ENCODE results near the gene EVPL.

GRCh38 chr17:75976175-75976848, 50.8 kb downstream of the EVPL start:
- TF ChIP-seq CTCF (conservative IDR thresholded peaks at IDR 0.05; ENCODE audit: low read length) (no peak), EZH2phosphoT487 (IDR thresholded peaks at IDR 0.05; ENCODE audit: borderline replicate concordance, low read depth, low read length) (no peak)

All from OCI-LY7 (cell line).